ENCODE measurements around the gene SPPL3. TPM values are rescaled to one million over a fixed set of nuclear protein-coding genes. Genes with fewer than 3 reads are reported as not detected.

The SPPL3 gene
- total and polyA plus RNA-seq, 2 experiments from 2014 or later: 10.9 to 27.8 TPM

DNA sequence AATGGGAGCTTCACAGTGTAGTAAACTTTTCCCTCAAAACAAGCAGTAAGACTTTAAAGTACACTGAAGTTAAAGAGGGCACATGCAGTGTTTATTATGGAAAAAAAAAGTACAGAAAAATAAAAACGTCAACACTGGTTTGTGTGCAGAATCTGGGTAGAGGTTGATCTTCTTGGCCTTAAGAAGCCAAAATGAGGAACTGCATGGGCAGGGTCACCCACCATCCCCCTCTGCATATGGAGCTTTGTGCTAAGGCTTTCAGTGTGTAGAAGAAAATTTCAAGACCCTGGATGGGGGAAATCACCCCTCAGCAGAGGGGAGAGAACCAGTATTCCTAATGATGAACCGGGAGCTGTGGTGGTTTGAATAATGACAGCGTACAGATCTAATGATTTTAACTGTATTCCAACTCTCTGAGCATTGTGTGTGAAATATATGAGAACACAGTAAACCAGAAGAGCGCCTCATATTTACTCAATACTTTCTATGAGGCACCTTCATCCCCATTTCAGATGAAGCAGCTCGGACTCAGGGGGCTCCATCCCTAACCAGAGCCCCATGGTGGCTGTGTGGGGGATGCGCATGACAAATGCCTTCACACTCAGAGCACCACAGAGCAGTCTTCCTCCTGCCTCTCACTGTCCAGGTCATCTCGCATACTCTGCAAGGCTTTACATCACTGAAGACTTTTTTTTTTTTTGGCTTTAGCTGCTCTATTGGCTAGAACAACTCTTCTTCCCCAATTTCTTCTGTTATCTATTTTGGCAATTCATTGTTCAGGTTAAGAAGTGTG lies 145.2 kb downstream of the SPPL3 start:
- Histone ChIP-seq H3K4me2 (peak overlapping the region; percentile 40; the same call in 1 of the 2 replicates), H3K27me3 (ENCODE audit: insufficient read depth) (no peaks in the 10 kb centered on the region), H3K79me2 (replicated peaks; ENCODE audit: insufficient read depth) (no peaks in the 10 kb centered on the region), H3K4me3 (no peak overlapping the region), H3K36me3 (ENCODE audit: insufficient read depth) (0 out of 2 replicates have a peak, but pooled peaks cover under 1% of the 10 kb centered on the region), H4K20me1 (replicated peaks; ENCODE audit: insufficient read depth) (no peaks in the 10 kb centered on the region), H3K4me1 (ENCODE audit: insufficient read depth) (peaks cover 5% of the 10 kb centered on the region; the same call in 1 of the 2 replicates), H3F3A (replicated peaks; ENCODE audit: low read depth) (no peaks in the 10 kb centered on the region), H2AFZ (no peak overlapping the region), H3K27ac (ENCODE audit: low read depth) (0 out of 2 replicates have a peak overlapping the region, but pooled peaks have one; percentile 50), H3K9me2 (ENCODE audit: insufficient read depth) (no peaks in the 10 kb centered on the region)
- TF ChIP-seq NANOG (IDR thresholded peaks at IDR 0.05; ENCODE audit: borderline replicate concordance) (no peak), CREB1 (CRISPR knock-in tag; IDR thresholded peaks at IDR 0.05; ENCODE audit: low read depth) (no peak), JUNB (IDR thresholded peaks at IDR 0.05; ENCODE audit: unreplicated experiment) (no peak), ZNF331 (CRISPR knock-in tag; IDR thresholded peaks at IDR 0.05; ENCODE audit: low read depth) (no peak), POLR2AphosphoS5 (IDR thresholded peaks at IDR 0.05; ENCODE audit: low read depth) (no peak), ETS1 (IDR thresholded peaks at IDR 0.05) (no peak), EZH2phosphoT487 (IDR thresholded peaks at IDR 0.05; ENCODE audit: unreplicated experiment) (no peak), ZNF114 (CRISPR knock-in tag; IDR thresholded peaks at IDR 0.05) (no peak)
- TF ChIP-seq, protein P1, sequence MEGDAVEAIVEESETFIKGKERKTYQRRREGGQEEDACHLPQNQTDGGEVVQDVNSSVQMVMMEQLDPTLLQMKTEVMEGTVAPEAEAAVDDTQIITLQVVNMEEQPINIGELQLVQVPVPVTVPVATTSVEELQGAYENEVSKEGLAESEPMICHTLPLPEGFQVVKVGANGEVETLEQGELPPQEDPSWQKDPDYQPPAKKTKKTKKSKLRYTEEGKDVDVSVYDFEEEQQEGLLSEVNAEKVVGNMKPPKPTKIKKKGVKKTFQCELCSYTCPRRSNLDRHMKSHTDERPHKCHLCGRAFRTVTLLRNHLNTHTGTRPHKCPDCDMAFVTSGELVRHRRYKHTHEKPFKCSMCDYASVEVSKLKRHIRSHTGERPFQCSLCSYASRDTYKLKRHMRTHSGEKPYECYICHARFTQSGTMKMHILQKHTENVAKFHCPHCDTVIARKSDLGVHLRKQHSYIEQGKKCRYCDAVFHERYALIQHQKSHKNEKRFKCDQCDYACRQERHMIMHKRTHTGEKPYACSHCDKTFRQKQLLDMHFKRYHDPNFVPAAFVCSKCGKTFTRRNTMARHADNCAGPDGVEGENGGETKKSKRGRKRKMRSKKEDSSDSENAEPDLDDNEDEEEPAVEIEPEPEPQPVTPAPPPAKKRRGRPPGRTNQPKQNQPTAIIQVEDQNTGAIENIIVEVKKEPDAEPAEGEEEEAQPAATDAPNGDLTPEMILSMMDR (conservative IDR thresholded peaks at IDR 0.05; ENCODE audit: low read depth in 2 of 2): no peak
- TF ChIP-seq, protein P2, sequence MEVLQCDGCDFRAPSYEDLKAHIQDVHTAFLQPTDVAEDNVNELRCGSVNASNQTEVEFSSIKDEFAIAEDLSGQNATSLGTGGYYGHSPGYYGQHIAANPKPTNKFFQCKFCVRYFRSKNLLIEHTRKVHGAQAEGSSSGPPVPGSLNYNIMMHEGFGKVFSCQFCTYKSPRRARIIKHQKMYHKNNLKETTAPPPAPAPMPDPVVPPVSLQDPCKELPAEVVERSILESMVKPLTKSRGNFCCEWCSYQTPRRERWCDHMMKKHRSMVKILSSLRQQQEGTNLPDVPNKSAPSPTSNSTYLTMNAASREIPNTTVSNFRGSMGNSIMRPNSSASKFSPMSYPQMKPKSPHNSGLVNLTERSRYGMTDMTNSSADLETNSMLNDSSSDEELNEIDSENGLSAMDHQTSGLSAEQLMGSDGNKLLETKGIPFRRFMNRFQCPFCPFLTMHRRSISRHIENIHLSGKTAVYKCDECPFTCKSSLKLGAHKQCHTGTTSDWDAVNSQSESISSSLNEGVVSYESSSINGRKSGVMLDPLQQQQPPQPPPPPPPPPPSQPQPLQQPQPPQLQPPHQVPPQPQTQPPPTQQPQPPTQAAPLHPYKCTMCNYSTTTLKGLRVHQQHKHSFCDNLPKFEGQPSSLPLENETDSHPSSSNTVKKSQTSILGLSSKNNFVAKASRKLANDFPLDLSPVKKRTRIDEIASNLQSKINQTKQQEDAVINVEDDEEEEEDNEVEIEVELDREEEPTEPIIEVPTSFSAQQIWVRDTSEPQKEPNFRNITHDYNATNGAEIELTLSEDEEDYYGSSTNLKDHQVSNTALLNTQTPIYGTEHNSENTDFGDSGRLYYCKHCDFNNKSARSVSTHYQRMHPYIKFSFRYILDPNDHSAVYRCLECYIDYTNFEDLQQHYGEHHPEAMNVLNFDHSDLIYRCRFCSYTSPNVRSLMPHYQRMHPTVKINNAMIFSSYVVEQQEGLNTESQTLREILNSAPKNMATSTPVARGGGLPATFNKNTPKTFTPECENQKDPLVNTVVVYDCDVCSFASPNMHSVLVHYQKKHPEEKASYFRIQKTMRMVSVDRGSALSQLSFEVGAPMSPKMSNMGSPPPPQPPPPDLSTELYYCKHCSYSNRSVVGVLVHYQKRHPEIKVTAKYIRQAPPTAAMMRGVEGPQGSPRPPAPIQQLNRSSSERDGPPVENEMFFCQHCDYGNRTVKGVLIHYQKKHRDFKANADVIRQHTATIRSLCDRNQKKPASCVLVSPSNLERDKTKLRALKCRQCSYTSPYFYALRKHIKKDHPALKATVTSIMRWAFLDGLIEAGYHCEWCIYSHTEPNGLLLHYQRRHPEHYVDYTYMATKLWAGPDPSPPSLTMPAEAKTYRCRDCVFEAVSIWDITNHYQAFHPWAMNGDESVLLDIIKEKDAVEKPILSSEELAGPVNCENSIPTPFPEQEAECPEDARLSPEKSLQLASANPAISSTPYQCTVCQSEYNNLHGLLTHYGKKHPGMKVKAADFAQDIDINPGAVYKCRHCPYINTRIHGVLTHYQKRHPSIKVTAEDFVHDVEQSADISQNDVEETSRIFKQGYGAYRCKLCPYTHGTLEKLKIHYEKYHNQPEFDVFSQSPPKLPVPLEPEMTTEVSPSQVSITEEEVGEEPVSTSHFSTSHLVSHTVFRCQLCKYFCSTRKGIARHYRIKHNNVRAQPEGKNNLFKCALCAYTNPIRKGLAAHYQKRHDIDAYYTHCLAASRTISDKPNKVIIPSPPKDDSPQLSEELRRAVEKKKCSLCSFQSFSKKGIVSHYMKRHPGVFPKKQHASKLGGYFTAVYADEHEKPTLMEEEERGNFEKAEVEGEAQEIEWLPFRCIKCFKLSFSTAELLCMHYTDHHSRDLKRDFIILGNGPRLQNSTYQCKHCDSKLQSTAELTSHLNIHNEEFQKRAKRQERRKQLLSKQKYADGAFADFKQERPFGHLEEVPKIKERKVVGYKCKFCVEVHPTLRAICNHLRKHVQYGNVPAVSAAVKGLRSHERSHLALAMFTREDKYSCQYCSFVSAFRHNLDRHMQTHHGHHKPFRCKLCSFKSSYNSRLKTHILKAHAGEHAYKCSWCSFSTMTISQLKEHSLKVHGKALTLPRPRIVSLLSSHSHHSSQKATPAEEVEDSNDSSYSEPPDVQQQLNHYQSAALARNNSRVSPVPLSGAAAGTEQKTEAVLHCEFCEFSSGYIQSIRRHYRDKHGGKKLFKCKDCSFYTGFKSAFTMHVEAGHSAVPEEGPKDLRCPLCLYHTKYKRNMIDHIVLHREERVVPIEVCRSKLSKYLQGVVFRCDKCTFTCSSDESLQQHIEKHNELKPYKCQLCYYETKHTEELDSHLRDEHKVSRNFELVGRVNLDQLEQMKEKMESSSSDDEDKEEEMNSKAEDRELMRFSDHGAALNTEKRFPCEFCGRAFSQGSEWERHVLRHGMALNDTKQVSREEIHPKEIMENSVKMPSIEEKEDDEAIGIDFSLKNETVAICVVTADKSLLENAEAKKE (CRISPR knock-in tag; IDR thresholded peaks at IDR 0.05): no peak
- peaks cover 6% of the 10 kb centered on the region for H3K27me3 Mint-ChIP-seq (ENCODE audit: insufficient read depth, low read depth, poor library complexity)
- H3K9me3 Mint-ChIP-seq: peaks cover 8% of the 10 kb centered on the region; the same call in 2 of the 3 replicates
- no peak overlapping the region for H3K4me3 Mint-ChIP-seq
- H3K27ac Mint-ChIP-seq: no peak overlapping the region; the same call in 1 of the 2 replicates
- peaks cover 16% of the 10 kb centered on the region; the same call in 2 of the 3 replicates for H3K36me3 Mint-ChIP-seq (ENCODE audit: low read depth)
- ATAC-seq (peak; percentile 86), DNase-seq (ENCODE audit: low spot score) (no peak)
- H3K4me1 Mint-ChIP-seq: peaks cover 22% of the 10 kb centered on the region

Data from GM23338 (cell line).